SU-DHL-6 (cell line): ENCODE data around the gene CACNA2D4.

Experiments
- H2AFZ ChIP-seq: fragments of 200-600 bp; sonication (generic); 2 replicates; pipeline ENCODE4 v1.6.1; 2014; ENCODE audit warnings: low read depth, mild to moderate bottlenecking, moderate library complexity, mixed read lengths, antibody characterized with exemption, low read length; ENCODE audit not compliant: severe bottlenecking
- H3F3A ChIP-seq: fragments of 200-600 bp; shearing (Covaris generic); 2 replicates; pipeline ENCODE4 v1.6.0; 2016; ENCODE audit warnings: antibody characterized with exemption, mild to moderate bottlenecking; ENCODE audit not compliant: insufficient read depth
- H3K27ac ChIP-seq: fragments of 200-600 bp; sonication (generic); 2 replicates; pipeline ENCODE4 v1.5.1; 2016; ENCODE audit warnings: low read depth, mild to moderate bottlenecking, low read length, moderate library complexity, mixed read lengths
- H3K27me3 ChIP-seq: fragments of 200-600 bp; sonication (generic), shearing (Covaris generic); 2 replicates; pipeline ENCODE4 v1.6.0; 2014; ENCODE audit warnings: mild to moderate bottlenecking, low read length
- H3K36me3 ChIP-seq: fragments of 200-600 bp; sonication (generic); 2 replicates; pipeline ENCODE4 v1.6.1; 2014; ENCODE audit warnings: mild to moderate bottlenecking, low read length, mixed read lengths
- H3K4me2 ChIP-seq: fragments of 300-600, 200-600 bp; shearing (Covaris generic), sonication (generic); 2 replicates; pipeline ENCODE4 v1.6.0; 2014; ENCODE audit warnings: low read length, low read depth, mild to moderate bottlenecking; ENCODE audit not compliant: poor library complexity, severe bottlenecking
- H3K4me3 ChIP-seq: fragments of 200-600 bp; sonication (generic); 2 replicates; pipeline ENCODE4 v1.5.1; 2014; ENCODE audit warnings: antibody characterized with exemption, low read length, mild to moderate bottlenecking, mixed read lengths; ENCODE audit not compliant: insufficient read depth, poor library complexity, severe bottlenecking
- H3K79me2 ChIP-seq: fragments of 200-600 bp; sonication (generic); 2 replicates; pipeline ENCODE4 v1.6.1; 2014; ENCODE audit warnings: mild to moderate bottlenecking, low read length, moderate library complexity; ENCODE audit not compliant: insufficient read depth
- H3K9ac ChIP-seq: fragments of 200-600 bp; sonication (generic); 2 replicates; pipeline ENCODE4 v1.7.0; 2014; ENCODE audit warnings: mild to moderate bottlenecking, low read length
- H3K9me2 ChIP-seq: fragments of 200-600 bp; sonication (generic); replicated peaks from 2 replicates; pipeline ENCODE4 v1.6.1; 2014; ENCODE audit warnings: low read length; ENCODE audit not compliant: insufficient read depth
- H3K9me3 ChIP-seq: fragments of 200-600 bp; sonication (generic); 2 replicates; pipeline ENCODE4 v1.6.1; 2014; ENCODE audit warnings: low read length, mixed read lengths; ENCODE audit not compliant: insufficient read depth
- H4K20me1 ChIP-seq: fragments of 200-600 bp; sonication (generic); 2 replicates; pipeline ENCODE4 v1.6.1; 2014; ENCODE audit warnings: low read depth, mild to moderate bottlenecking, antibody characterized with exemption, low read length, moderate library complexity, mixed read lengths
- CTCF ChIP-seq: fragments of 200-600 bp; sonication (generic); IDR thresholded peaks from one replicate; pipeline ENCODE4 v1.5.1; 2017; ENCODE audit warnings: antibody characterized with exemption, mild to moderate bottlenecking, low read length, moderate library complexity; ENCODE audit not compliant: insufficient read depth, poor library complexity, severe bottlenecking
- EZH2phosphoT487 ChIP-seq: fragments of 200-600 bp; sonication (generic), shearing (Covaris generic); conservative IDR thresholded peaks from 2 replicates; pipeline ENCODE4 v1.6.1; 2018; ENCODE audit warnings: mild to moderate bottlenecking, antibody characterized with exemption, low read length, moderate library complexity, mixed read lengths

The CACNA2D4 gene

DNA sequence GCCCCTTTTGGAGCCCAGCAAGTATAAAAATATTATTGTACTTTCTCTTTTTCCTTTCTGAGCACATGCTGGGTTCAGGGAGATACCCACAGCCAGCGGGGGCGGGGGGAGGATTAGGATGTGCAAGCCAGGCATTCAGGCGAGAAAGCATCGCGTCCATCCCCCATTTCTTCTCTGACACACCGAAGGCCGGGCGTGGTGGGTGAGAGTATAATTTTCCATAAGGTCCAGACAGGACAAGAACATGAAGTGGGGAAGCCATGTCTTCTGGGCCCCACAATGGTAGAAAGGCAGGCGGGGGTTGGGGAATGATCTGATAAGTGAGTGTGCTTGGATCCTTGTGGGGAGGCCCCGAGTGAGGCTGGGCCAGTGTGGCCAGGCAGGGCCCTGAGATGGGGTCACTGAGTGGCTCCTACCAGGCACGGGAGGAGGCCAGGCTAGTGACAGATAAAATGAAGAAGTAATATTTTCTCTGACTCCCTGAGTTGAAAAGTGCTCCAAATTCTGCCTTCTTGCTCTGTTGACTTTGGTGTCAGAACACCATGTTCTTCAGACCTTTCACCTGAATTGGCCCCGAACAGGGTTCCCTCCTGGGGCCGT lies 108.8 kb downstream of the CACNA2D4 start:
- no peak overlapping the region for H3K9ac ChIP-seq
- H3F3A ChIP-seq = no peaks in the 10 kb centered on the region
- H3K79me2 ChIP-seq = no peaks in the 10 kb centered on the region
- no peak overlapping the region for H3K4me2 ChIP-seq
- no peak overlapping the region for H3K27ac ChIP-seq
- no peak overlapping the region for H2AFZ ChIP-seq
- H3K36me3 ChIP-seq = no peaks in the 10 kb centered on the region
- no peaks in the 10 kb centered on the region for H3K27me3 ChIP-seq
- no peaks in the 10 kb centered on the region for H3K9me3 ChIP-seq
- no peak overlapping the region for H3K4me3 ChIP-seq
- no peaks in the 10 kb centered on the region for H4K20me1 ChIP-seq
- H3K9me2 ChIP-seq = no peaks in the 10 kb centered on the region
- TF ChIP-seq EZH2phosphoT487 (no peak), CTCF (no peak)

DNA sequence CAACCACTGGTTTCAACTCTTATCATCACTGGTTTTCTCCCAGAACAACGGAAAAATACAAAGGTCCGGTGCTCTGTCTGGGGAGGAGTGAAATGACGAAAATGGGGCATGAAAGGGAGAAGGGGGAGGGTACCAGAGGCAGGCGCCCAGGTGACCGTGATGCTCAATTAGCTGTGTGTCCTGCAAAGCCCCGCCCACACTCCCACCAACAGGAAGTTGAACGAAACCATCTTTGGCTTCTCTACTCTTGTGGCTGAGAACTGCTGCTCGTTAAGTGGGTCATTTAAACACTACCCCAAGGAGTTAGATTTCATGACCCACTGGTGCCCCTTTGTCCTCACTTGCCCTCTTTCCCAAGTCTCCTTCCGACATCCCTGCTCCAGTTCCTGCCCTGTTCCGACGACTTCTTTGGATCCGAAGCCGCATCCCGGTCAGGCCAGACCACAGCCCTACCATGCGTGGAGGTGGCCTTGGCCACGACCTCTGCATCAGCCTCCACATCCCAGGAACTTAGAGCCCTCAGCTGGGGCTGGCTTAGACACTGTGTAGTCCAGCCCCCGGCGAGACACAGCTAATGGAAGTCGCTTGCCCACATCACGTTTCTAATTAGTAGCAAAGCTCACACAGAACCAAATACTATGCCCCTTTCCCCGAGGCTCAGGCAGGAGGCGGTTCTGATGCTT lies 109.5 kb downstream of the CACNA2D4 start:
- no peaks in the 10 kb centered on the region for H3K36me3 ChIP-seq
- no peak overlapping the region for H3K4me2 ChIP-seq
- H3K9me3 ChIP-seq = no peaks in the 10 kb centered on the region
- no peaks in the 10 kb centered on the region for H3K9me2 ChIP-seq
- no peaks in the 10 kb centered on the region for H3F3A ChIP-seq
- no peaks in the 10 kb centered on the region for H3K79me2 ChIP-seq
- no peak overlapping the region for H3K9ac ChIP-seq
- no peak overlapping the region for H2AFZ ChIP-seq
- no peak overlapping the region for H3K4me3 ChIP-seq
- H3K27me3 ChIP-seq = no peaks in the 10 kb centered on the region
- no peak overlapping the region for H3K27ac ChIP-seq
- no peak for TF ChIP-seq CTCF
- TF ChIP-seq EZH2phosphoT487 = no peak
- H4K20me1 ChIP-seq = no peaks in the 10 kb centered on the region

DNA sequence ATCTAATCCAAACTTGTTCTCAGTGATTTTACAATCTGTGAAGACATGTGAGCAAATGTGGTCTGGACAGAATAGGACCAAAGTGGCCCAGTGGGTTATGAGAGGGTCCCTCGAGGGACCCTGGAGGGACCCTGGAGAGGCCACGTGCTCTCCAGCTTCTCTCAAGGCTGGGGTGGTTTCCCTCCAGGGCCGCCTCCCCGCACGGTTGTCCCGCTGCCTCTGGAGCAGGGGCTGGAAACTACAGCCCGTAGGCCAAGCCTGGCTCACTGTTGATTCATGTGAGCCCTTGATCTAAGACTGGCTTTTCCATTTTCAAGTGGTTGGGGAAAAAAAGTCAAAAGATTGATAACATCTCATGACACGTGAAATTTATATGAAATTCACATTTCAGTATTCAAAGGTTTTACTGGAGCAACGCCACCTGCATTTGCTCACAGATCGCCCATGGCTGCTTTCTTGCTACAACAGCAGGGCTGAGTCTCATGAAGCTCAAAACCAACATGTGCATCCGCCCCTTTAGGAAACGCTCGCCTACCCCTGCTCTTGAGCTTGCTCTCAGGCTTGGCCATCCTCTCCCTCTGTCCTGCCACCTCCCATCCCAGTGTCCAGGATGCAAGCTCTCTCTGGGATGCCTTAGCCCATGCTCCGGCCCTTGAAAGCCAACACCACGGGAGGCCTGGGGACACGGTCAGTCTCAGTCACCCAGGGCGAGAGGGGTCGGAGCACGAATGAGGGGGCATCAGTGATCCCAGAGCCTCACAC lies 110.2 kb downstream of the CACNA2D4 start:
- Histone ChIP-seq H3K9me2 (no peaks in the 10 kb centered on the region), H3K9me3 (no peaks in the 10 kb centered on the region), H3K79me2 (no peaks in the 10 kb centered on the region), H3K27me3 (no peaks in the 10 kb centered on the region), H3K9ac (no peak overlapping the region), H3K4me2 (no peak overlapping the region), H3K36me3 (no peaks in the 10 kb centered on the region), H2AFZ (no peak overlapping the region), H4K20me1 (no peaks in the 10 kb centered on the region), H3K4me3 (no peak overlapping the region), H3F3A (no peaks in the 10 kb centered on the region), H3K27ac (no peak overlapping the region)
- no peak for TF ChIP-seq EZH2phosphoT487
- no peak for TF ChIP-seq CTCF
